Measurements from ENCODE around the gene ITGAE. TPM values are rescaled to one million over a fixed set of nuclear protein-coding genes. Genes with fewer than 3 reads are reported as not detected.
A peak's percentile ranks its signal among the peaks of the same experiment; 100 is the strongest.

The ITGAE gene
- total RNA-seq, 4 donors from 2014 or later = 5.7 to 40.5 (median 26.9) TPM

GRCh38 chr17:3828151-3828851 lies 27.3 kb upstream of the ITGAE start:
- 31 to 60% methylated on average over 6 to 7 of the region's 7 CpGs for WGBS, 2 donors
- Histone ChIP-seq H3K27me3 (no peaks in the 10 kb centered on the region), H3K9me3 (no peaks in the 10 kb centered on the region), H3K36me3 (peaks cover 15 to 85% (median 26%) of the 10 kb centered on the region in 3 donors), H3K4me3 (no peak overlapping the region), H3K4me1 (peaks cover 0 to 14% (median 3%) of the 10 kb centered on the region in 3 donors), H3K27ac (peak overlapping the region in 3 of 4 donors; percentile 38 to 79 (median 74))
- TF ChIP-seq POLR2A (IDR thresholded peaks at IDR 0.05) (no peak), CTCF (IDR thresholded peaks at IDR 0.05) (no peak)
- no peak for DNase-seq
- intact Hi-C loops (cut with DNase I) = loop anchor here (10.0 kb wide), 1 partner anchor 94 kb away; no protein-coding TSS in a partner anchor

DNA sequence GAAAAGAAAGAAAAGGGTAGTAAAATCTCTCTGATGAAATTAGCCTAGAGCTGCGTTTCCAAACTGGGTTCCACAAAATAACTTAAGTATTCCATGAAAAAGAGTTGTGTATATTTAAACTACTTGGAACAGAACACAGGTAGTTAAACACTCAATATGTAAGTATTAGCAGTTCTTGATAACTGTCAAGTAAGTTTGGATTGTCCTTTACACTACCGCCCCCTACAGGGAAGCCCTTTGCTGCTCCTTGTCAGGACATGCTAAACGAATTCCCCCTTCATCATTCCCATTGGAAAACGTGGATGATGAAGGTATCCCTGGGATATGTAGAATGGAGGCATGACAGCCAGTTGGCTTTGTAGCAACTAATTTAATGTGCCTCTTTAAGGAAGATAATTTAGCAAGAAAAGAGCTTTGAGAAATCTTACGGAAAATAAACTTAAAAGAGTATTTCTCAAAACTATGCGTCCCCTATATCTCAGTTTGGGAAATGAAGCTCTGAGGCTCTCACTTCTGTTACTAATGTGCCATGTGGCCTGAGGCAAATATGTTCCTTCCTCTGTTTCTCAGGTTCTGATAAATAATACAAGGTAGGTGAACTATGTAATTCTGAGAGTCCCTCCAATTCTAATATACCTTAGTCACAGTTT lies 26.3 kb upstream of the ITGAE start:
- TF ChIP-seq POLR2A (IDR thresholded peaks at IDR 0.05) (no peak), CTCF (IDR thresholded peaks at IDR 0.05) (peak; percentile 46 to 70 (median 58))
- H3K4me1 ChIP-seq = peaks cover 0 to 14% (median 3%) of the 10 kb centered on the region in 3 donors
- peaks cover 10 to 87% (median 26%) of the 10 kb centered on the region in 3 donors for H3K36me3 ChIP-seq
- no peaks in the 10 kb centered on the region for H3K9me3 ChIP-seq
- peak overlapping the region in 3 of 4 donors; percentile 36 to 79 (median 53) for H3K27ac ChIP-seq
- H3K4me3 ChIP-seq = no peak overlapping the region
- WGBS, 2 donors = 51 to 54% methylated on average over 6 of the region's 6 CpGs
- no peak for DNase-seq
- intact Hi-C loops (cut with DNase I) = loop anchor here (10.0 kb wide), 1 partner anchor 92 kb away; no protein-coding TSS in a partner anchor
- no peaks in the 10 kb centered on the region for H3K27me3 ChIP-seq

- intact Hi-C loops (cut with DNase I) = loop anchor here (10.0 kb wide), 1 partner anchor 91 kb away; no protein-coding TSS in a partner anchor
- Histone ChIP-seq H3K27me3 (no peaks in the 10 kb centered on the region), H3K9me3 (no peaks in the 10 kb centered on the region), H3K4me1 (peaks cover 0 to 14% (median 3%) of the 10 kb centered on the region in 3 donors), H3K27ac (no peak overlapping the region), H3K36me3 (peaks cover 10 to 98% (median 33%) of the 10 kb centered on the region in 3 donors), H3K4me3 (no peak overlapping the region)
- 84 to 85% methylated on average over 4 of the region's 4 CpGs for WGBS, 2 donors
- DNase-seq = no peak
- no peak for TF ChIP-seq POLR2A (IDR thresholded peaks at IDR 0.05)
- TF ChIP-seq CTCF (IDR thresholded peaks at IDR 0.05) = no peak
Measured at GRCh38 chr17:3826191-3826590, 25.2 kb upstream of the ITGAE start.

DNA sequence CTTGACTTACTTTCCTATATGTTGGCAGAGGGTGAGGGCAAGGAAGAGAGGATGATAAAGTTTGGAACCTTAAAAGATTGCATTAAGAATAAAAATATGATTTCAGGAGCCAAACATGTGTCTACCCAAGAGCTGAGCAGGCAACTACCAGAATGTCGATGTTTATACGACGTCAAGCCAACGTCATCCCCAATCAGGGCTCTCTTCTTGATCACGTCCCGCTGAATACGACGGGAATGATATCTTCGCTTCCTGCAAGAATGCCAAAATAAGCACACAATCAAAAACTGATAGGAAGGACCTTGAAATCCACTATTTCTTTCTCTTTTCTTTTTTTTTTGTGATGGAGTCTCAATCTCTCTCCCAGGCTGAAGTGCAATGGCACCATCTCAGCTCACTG lies 20.1 kb upstream of the ITGAE start:
- Histone ChIP-seq H3K27me3 (no peaks in the 10 kb centered on the region), H3K4me3 (no peak overlapping the region), H3K9me3 (no peaks in the 10 kb centered on the region), H3K27ac (no peak overlapping the region), H3K4me1 (no peaks in the 10 kb centered on the region), H3K36me3 (peaks cover 15 to 100% (median 31%) of the 10 kb centered on the region in 3 donors)
- TF ChIP-seq CTCF (IDR thresholded peaks at IDR 0.05) (no peak), POLR2A (IDR thresholded peaks at IDR 0.05) (no peak)
- WGBS, 2 donors = 90 to 96% methylated on average over 9 of the region's 9 CpGs
- DNase-seq = no peak
- intact Hi-C loops (cut with DNase I) = loop anchor here (10.0 kb wide), 1 partner anchor 86 kb away; no protein-coding TSS in a partner anchor

- Histone ChIP-seq H3K9me3 (no peaks in the 10 kb centered on the region), H3K4me3 (no peak overlapping the region), H3K4me1 (no peaks in the 10 kb centered on the region), H3K27ac (no peak overlapping the region), H3K36me3 (peaks cover 11 to 100% (median 26%) of the 10 kb centered on the region in 3 donors), H3K27me3 (no peaks in the 10 kb centered on the region)
- WGBS, 2 donors = 72 to 90% methylated on average over 6 of the region's 6 CpGs
- no peak for TF ChIP-seq POLR2A (IDR thresholded peaks at IDR 0.05)
- no peak for TF ChIP-seq CTCF (IDR thresholded peaks at IDR 0.05)
- DNase-seq = no peak
- intact Hi-C loops (cut with DNase I) = no loop called here
Measured at GRCh38 chr17:3818786-3819185, 17.8 kb upstream of the ITGAE start.
